Right renal cortex interstitium (tissue), 3 donors: ENCODE measurements around the gene VPS41. TPM values are rescaled to one million over a fixed set of nuclear protein-coding genes. Genes with fewer than 3 reads are reported as not detected.

ENCODE experiments used
- DNase-seq, 3 donors: peaks; one replicate each; pipeline ENCODE4 v3.0.0-alpha.2; 2013; ENCODE audit warnings: low read depth in 3 of 3, low spot score in 2 of 3
- polyA plus RNA-seq, 3 donors: library from polyadenylated mRNA; unstranded; fragments of 120-200 nt; gene quantifications; one replicate each; pipeline ENCODE4 v1.2.1, GENCODE V29; 2013; ENCODE audit not compliant: insufficient read length in 3 of 3

VPS41 gene
- polyA plus RNA-seq, 3 donors: 79.0 to 86.2 (median 85.8) TPM

- no peak for DNase-seq
These were observed 88.4 kb downstream of the VPS41 start for GRCh38 chr7:38820571-38820970.

DNA sequence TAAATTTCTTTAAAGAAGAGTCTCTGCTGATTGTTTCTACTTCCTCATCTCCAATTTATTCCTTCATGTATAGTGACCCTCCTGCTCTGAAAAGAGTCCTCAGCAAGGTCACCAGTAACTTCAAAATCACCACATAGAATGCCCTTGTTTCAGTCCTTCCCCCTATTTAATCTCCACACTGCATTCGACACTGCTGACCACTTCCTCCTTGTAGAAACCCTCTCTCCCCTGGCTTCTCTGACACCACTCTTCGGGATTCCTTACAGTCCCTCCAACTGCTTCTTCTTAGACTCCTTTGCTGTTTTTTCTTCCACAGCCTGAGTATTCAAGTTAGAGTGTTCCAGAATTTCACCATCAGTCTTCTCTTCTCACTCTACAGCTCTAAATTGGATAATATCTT is 89.5 kb downstream of the VPS41 start:
- no peak for DNase-seq

GRCh38 chr7:38817526-38817925 is 91.5 kb downstream of the VPS41 start:
- DNase-seq: peak in 1 of 3 donors; percentile 7

DNA sequence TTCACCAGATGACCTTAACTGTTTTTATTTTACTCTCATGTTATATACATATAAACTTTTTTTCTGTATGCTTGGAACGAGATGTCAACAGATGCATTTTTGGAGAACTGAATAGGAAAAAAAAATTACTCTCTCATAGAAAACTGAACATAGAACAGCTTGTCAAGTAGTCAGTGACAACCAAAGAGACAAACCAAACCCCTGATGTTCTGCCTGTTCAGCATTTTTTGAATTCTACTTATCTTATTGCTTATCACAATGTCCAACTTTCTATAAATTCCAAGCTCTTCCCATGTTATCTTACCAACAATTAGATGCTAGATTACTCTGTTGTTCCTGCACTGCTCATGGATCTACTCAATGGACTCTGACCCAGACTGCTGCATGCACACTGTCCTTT is 95.2 kb downstream of the VPS41 start:
- DNase-seq: no peak

DNA sequence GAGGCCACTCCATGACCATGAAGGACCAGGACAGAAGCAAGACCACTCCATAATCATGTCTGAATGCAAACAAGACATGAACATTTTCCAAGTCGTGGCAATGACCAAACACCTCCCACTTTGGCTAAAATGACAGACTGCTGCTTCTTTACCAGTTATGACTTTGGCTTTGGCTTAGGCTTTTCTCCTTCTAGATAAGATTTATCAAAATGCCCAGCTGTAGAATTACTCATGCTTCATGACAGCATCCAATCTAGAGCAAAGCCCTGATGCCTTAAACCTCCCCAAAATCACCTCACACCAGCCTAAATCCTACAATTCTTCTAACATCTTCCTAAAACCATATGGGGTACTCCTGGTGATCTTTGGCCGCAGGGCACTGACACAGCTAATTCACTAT is 102.1 kb downstream of the VPS41 start:
- DNase-seq: no peak

GRCh38 chr7:38801786-38802185 is 107.2 kb downstream of the VPS41 start:
- no peak for DNase-seq

DNA sequence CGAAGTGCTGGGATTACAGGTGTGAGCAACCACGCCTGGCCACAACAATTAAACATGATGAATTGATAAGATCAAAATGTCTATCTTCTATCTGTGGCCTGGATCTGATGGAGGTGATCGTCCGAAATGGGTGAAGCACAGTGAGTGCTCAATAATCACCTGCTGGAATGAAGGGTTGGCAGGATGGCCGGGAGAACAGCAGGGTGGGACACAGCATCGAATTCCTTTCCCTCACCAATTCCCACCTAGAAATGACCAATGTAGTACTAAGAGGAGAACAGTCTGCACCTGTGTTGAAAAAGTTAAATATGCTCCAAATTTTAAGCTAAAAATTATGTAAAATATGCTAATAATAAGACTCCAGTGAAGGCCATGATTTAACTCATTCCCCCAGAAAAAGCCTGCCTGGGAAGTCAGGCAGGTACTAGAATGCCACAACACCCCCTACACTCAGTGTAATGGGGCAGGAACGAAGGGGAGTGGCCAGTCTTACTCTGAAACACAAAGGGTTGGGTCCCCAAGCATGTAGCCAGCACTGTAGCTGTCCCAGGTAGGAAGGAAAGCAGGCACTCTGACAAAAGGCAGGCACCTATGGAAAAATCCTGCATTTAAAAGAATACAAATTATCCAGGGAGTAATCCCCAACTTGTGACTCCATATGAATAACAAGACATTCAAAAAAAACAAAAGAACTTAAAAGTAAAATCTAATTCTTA is 110.3 kb downstream of the VPS41 start:
- no peak for DNase-seq

DNA sequence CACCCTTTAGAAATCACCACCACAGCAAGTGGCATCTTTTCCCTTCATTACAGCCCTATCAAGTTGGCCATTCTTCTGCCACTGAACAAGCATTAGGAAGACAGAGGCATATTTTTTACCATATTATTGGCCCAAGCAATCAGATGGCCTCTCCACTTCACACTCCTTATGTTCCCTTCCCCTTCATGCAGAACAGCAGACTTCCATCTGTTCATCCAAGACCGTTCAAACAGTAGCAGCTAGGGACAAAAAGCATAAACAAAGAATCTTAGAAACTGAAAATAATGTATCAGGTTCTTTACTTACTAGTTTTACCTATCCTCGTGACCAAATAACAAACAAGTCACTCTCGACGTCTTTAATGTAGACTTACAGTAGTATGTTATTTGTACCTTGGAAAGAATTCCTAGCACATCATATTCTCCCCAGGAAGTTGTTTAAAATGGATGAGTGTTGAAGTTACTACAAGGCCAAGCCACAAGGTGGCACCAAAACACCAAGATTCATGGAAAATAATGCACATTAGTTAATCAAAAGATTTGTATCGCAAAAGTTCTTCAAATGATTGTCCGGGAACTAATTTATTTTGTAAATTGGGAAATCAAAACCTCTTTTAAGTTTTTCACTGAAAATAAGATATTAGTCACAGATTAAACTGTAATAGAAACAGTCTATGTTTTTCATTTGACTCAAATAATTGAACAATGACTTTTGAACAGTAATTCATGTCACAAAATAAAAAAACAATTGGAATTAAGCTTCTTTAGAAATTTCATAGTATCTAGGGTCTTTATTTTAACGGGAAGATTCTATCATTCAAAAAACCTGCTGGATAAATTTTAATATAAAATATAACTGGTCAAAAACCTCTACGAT is 112.1 kb downstream of the VPS41 start:
- peak; percentile 36 to 51 (median 47) for DNase-seq

GRCh38 chr7:38795593-38795992 is 113.4 kb downstream of the VPS41 start:
- no peak for DNase-seq

DNA sequence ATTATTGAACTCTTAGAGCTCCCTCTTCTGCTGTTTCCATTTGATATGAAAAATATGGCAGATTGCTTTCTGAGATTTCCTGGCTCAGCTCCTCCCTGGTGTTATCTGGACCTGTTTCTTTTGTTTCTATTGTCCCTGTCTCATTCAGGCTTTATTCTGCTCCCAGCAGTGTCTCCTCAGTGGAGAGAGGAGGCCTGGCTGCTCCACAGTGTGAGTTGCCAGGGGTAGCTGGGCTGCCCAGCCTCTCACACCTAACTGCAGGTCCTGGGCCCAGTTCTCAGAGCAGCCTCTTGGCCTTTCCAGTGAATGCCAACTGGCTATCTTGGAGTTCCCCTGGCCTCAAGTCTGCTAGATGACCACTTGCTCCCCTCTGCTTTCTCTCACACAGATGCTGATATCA is 127.0 kb downstream of the VPS41 start:
- DNase-seq: no peak

GRCh38 chr7:38777609-38778008 is 131.4 kb downstream of the VPS41 start:
- DNase-seq: no peak

- no peak for DNase-seq
These were observed 133.3 kb downstream of the VPS41 start for GRCh38 chr7:38775506-38776175.

DNA sequence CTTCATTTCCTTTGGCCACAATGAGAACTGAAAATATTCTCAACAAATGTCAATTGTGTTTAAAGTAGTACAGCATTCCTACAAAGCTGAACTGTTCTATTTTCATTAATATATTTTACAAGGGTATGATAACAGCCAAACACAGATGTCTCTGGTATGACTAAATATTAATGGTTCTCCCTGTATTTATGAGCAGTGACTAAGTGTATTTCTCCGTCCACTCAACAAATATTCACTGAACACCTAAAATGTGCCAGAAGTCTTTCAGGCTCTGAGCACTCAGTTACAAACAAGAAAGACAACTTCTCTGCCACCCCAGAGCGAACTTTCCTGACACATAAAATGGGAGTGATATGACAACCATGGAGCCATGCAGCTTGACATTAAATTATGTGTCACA is 135.6 kb downstream of the VPS41 start:
- DNase-seq: no peak

DNA sequence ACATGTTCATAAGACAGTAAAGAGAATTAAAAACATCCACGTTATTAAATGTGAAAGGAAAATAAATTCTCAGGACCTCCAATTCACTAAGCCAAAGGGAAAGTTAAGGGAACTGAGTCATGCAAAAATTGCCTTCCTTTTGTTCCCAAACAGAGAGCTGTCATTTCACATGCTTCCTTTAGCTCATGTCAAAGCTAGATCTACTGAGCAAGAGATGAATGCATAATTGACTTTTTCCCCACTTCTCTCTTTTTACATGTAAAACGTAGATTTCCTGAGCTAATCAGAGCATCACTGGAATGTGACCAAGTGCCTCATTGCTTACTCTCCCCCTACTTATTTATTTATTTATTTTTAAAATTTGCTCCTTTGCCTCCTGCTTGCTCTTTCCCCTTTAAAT is 148.8 kb downstream of the VPS41 start:
- DNase-seq: no peak

GRCh38 chr7:38759028-38759427 is 150.0 kb downstream of the VPS41 start:
- no peak for DNase-seq

GRCh38 chr7:38757931-38758330 is 151.1 kb downstream of the VPS41 start:
- no peak for DNase-seq

GRCh38 chr7:38756521-38756920 is 152.5 kb downstream of the VPS41 start:
- no peak for DNase-seq

DNA sequence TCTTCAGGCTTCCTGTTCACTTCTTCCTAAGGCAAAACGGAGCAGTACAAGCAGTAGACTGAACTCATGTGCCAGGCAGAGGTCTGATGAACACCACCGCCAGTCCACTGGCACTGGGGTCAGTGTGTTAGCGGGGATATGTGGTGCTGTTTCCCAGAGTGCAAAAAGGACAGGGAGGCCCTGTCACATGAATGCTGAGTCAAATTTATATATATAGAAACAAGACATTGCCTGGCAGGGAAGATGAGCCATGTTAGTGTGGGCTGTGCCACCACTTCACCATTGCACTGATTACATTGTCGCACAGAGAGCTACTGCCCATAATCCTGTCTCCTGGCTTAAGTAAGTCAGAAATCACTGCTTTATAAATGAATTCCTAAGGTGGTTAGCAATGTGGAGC is 155.6 kb downstream of the VPS41 start:
- DNase-seq: no peak

- DNase-seq: no peak
These were observed 157.6 kb downstream of the VPS41 start for GRCh38 chr7:38751416-38751815.

DNA sequence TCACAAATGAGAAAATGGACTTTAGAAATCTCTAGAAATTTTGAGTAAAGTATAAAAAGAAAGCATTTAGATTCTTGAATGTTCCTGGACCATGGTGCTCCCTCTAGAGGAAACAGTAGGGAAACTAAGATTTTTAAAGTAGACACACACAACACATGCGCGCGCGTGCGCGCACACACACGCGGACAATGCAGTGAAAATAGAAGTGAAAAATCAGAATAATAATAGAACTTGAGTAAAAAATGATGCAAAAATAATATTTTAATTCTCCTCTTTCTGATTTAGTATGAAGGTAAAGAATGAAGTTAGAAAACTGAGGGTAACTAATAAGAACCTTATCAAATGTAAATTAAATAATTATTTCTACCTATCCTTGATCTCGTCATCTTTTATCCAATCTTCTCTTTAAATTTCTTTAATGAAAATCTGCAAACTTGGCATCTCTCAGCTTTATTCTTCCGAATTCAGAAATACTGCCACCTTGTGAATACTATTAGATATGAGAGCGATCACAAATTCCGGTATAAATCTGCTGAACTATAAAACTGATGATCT is 160.9 kb downstream of the VPS41 start:
- DNase-seq: no peak

GRCh38 chr7:38746438-38746837 is 162.6 kb downstream of the VPS41 start:
- no peak for DNase-seq
